HG02610 (cell line): ENCODE measurements around the gene DBI.
"Not testable (repeated sequence)": the region's sequence is repeated elsewhere in the genome, so short reads cannot be mapped to it uniquely, and the experiment has no call there.

Source experiments
- ATAC-seq: cut with Tn5 transposase; IDR thresholded peaks from one replicate; pipeline ENCODE4 v1.9.1; 2021; ENCODE audit warnings: mild to moderate bottlenecking, moderate library complexity; ENCODE audit not compliant: unreplicated experiment

DBI gene

GRCh38 chr2:119393971-119394748 is 27.4 kb downstream of the DBI start:
- no peak for ATAC-seq

- no peak for ATAC-seq
These were observed 30.4 kb downstream of the DBI start for GRCh38 chr2:119397196-119397595.

- ATAC-seq = no peak
These were observed 35.3 kb downstream of the DBI start for GRCh38 chr2:119402106-119402505.

- no peak for ATAC-seq
These were observed 36.1 kb downstream of the DBI start for GRCh38 chr2:119402645-119403560.

- ATAC-seq = not testable (repeated sequence)
These were observed 36.8 kb downstream of the DBI start for GRCh38 chr2:119403618-119404017.

- no peak for ATAC-seq
These were observed 38.4 kb downstream of the DBI start for GRCh38 chr2:119405151-119405550.

GRCh38 chr2:119407430-119408220 is 40.8 kb downstream of the DBI start:
- no peak for ATAC-seq

- ATAC-seq = no peak
These were observed 41.4 kb downstream of the DBI start for GRCh38 chr2:119408221-119408619.

- ATAC-seq = no peak
These were observed 42.7 kb downstream of the DBI start for GRCh38 chr2:119409506-119409905.

GRCh38 chr2:119414894-119415293 is 48.1 kb downstream of the DBI start:
- ATAC-seq = no peak

GRCh38 chr2:119415630-119416029 is 48.9 kb downstream of the DBI start:
- ATAC-seq = peak; percentile 30

- peak; percentile 65 for ATAC-seq
These were observed 49.6 kb downstream of the DBI start for GRCh38 chr2:119416299-119416923.

- ATAC-seq = no peak
These were observed 51.1 kb downstream of the DBI start for GRCh38 chr2:119417908-119418307.

- no peak for ATAC-seq
These were observed 52.3 kb downstream of the DBI start for GRCh38 chr2:119419065-119419464.

GRCh38 chr2:119419803-119420508 is 53.2 kb downstream of the DBI start:
- no peak for ATAC-seq

GRCh38 chr2:119421304-119421703 is 54.5 kb downstream of the DBI start:
- ATAC-seq = no peak

- ATAC-seq = no peak
These were observed 55.0 kb downstream of the DBI start for GRCh38 chr2:119421741-119422140.
